Lower lobe of right lung (tissue), 2 donors: ENCODE measurements around the gene DYNC1LI1. TPM values are rescaled to one million over a fixed set of nuclear protein-coding genes. Genes with fewer than 3 reads are reported as not detected.

Experiments used
- ATAC-seq, 2 donors: fragments of 200-7000 bp; cut with Tn5 transposase; one replicate each; pipeline ENCODE4 v1.9.1; 2020 to 2022; ENCODE audit warnings: mild to moderate bottlenecking in 2 of 2, moderate library complexity in 2 of 2
- DNase-seq: peaks from one replicate; pipeline ENCODE4 v3.0.0-alpha.2; 2020
- H3K27ac ChIP-seq: fragments of 200-600 bp; one replicate; pipeline ENCODE4 v1.8.0; 2022
- H3K27me3 ChIP-seq: fragments of 200-600 bp; one replicate; pipeline ENCODE4 v1.8.0; 2022; ENCODE audit warnings: low read depth
- H3K36me3 ChIP-seq: fragments of 200-600 bp; one replicate; pipeline ENCODE4 v1.8.0; 2022; ENCODE audit warnings: mild to moderate bottlenecking
- H3K4me1 ChIP-seq: fragments of 200-600 bp; one replicate; pipeline ENCODE4 v1.8.0; 2022
- H3K4me3 ChIP-seq: fragments of 200-600 bp; one replicate; pipeline ENCODE4 v1.8.0; 2022; ENCODE audit warnings: mild to moderate bottlenecking
- H3K9me3 ChIP-seq: fragments of 200-600 bp; one replicate; pipeline ENCODE4 v1.8.0; 2022
- intact Hi-C: fragments of 100-400 bp; cut with DNase I; formaldehyde crosslinking; loops from one replicate; pipeline ENCODE4 v1.11.0; 2022
- total RNA-seq: library from RNA; stranded (reverse); fragmentation: NEBNext Ultra II Directional; extraction: Animal tissue kit (Norgen Biotek cat#: 25700); gene quantifications from one replicate; pipeline ENCODE4 v1.2.1, GENCODE V29; 2021
- TF ChIP-seq, protein P1 (sequence below): fragments of 200-600 bp; IDR thresholded peaks from one replicate; pipeline ENCODE4 v1.8.0; 2022; ENCODE audit warnings: antibody characterized with exemption, mild to moderate bottlenecking
- donor health status: DM: no; HTN: yes; CAD: no; lungs with severe emphysema.

DYNC1LI1 gene
- total RNA-seq, 1 donor from 2014 or later, result 35.6 TPM

- TF ChIP-seq, protein P1, sequence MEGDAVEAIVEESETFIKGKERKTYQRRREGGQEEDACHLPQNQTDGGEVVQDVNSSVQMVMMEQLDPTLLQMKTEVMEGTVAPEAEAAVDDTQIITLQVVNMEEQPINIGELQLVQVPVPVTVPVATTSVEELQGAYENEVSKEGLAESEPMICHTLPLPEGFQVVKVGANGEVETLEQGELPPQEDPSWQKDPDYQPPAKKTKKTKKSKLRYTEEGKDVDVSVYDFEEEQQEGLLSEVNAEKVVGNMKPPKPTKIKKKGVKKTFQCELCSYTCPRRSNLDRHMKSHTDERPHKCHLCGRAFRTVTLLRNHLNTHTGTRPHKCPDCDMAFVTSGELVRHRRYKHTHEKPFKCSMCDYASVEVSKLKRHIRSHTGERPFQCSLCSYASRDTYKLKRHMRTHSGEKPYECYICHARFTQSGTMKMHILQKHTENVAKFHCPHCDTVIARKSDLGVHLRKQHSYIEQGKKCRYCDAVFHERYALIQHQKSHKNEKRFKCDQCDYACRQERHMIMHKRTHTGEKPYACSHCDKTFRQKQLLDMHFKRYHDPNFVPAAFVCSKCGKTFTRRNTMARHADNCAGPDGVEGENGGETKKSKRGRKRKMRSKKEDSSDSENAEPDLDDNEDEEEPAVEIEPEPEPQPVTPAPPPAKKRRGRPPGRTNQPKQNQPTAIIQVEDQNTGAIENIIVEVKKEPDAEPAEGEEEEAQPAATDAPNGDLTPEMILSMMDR, result no peak
- no peak for ATAC-seq
- intact Hi-C loops, result no loop called here
Observed at GRCh38 chr3:32612547-32612946, 41.9 kb upstream of the DYNC1LI1 start.

DNA sequence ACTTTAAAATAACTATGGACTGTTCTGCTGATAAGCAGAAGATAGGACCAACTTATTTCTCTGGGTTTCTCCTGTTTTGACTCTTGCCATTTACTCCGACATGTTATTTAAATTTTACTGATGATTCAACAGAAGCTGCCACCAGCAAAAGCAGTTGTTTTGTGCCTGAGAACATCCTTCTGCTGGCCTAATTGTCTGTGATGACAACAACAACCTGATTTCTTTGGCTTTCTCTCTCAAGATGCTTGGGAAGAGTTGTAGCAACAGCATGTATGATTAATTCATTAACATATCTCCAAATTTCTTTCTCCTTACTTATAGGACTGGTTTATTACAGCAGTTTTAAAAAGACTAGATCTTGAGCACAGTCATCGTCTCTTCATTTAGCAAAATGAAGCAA, 36.9 kb upstream of the DYNC1LI1 start:
- H3K27ac ChIP-seq, result no peak overlapping the region
- no peaks in the 10 kb centered on the region for H3K9me3 ChIP-seq
- TF ChIP-seq, protein P1, result no peak
- intact Hi-C loops, result no loop called here
- ATAC-seq (no peak), DNase-seq (no peak)
- no peaks in the 10 kb centered on the region for H3K4me1 ChIP-seq
- no peak overlapping the region for H3K4me3 ChIP-seq
- H3K36me3 ChIP-seq, result no peaks in the 10 kb centered on the region
- H3K27me3 ChIP-seq, result no peaks in the 10 kb centered on the region

More at GRCh38 chr3:32612547-32612946, 41.9 kb upstream of the DYNC1LI1 start:
- H3K27ac ChIP-seq, result no peak overlapping the region
- H3K27me3 ChIP-seq, result no peaks in the 10 kb centered on the region
- no peaks in the 10 kb centered on the region for H3K36me3 ChIP-seq
- no peak overlapping the region for H3K4me3 ChIP-seq
- H3K9me3 ChIP-seq, result no peaks in the 10 kb centered on the region
- no peak for DNase-seq
- no peaks in the 10 kb centered on the region for H3K4me1 ChIP-seq

DNA sequence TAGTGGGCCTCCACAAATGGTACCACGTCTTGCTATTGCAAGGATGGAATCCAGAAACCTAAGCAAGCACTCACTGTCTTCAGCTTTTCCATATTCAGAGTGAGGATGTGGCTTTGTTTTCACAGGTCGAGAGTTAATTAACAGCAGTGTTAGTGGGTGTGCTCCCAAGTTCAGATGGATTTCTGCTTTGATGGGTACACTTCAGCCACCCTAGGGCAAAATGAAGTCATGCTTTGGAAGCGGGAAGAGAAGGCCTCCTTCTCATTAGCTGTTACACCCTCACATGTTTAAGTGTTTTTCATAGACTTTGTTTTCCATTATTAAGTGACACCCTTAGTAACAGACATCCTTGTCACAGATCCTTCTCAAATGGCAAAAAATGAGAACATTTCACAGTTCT, 36.3 kb upstream of the DYNC1LI1 start:
- no peaks in the 10 kb centered on the region for H3K4me1 ChIP-seq
- H3K27ac ChIP-seq, result no peak overlapping the region
- H3K4me3 ChIP-seq, result no peak overlapping the region
- DNase-seq, result no peak
- intact Hi-C loops, result no loop called here
- ATAC-seq, result no peak
- H3K27me3 ChIP-seq, result no peaks in the 10 kb centered on the region
- no peaks in the 10 kb centered on the region for H3K9me3 ChIP-seq
- TF ChIP-seq, protein P1, result no peak
- H3K36me3 ChIP-seq, result no peaks in the 10 kb centered on the region

- H3K4me3 ChIP-seq, result no peak overlapping the region
- DNase-seq, result no peak
- intact Hi-C loops, result no loop called here
- no peaks in the 10 kb centered on the region for H3K4me1 ChIP-seq
- H3K27me3 ChIP-seq, result no peaks in the 10 kb centered on the region
- no peak overlapping the region for H3K27ac ChIP-seq
- TF ChIP-seq, protein P1, result no peak
- H3K36me3 ChIP-seq, result no peaks in the 10 kb centered on the region
- no peak for ATAC-seq
- no peaks in the 10 kb centered on the region for H3K9me3 ChIP-seq
Observed at GRCh38 chr3:32606277-32606676, 35.6 kb upstream of the DYNC1LI1 start.

DNA sequence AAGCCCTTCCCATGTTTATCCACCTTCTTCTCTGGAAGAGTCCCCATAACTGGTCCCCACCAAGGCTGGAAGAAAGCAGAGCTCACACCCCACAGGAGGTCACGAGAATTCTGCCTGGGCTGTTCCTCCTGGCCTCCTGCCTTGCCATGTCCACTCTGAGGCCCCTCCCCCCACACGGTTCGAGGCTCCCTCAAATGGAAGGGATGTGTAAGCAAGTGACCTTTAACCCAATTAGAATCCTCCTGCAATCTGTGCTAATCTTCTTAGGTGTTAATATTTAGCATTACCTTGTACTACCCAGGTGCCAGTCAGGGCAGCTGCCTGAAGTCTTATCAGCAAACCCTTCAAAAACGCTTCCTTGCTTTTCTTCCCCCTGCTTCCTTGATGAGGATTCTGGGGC, 32.4 kb upstream of the DYNC1LI1 start:
- no peaks in the 10 kb centered on the region for H3K4me1 ChIP-seq
- no peak overlapping the region for H3K27ac ChIP-seq
- intact Hi-C loops, result no loop called here
- no peaks in the 10 kb centered on the region for H3K9me3 ChIP-seq
- ATAC-seq (no peak), DNase-seq (no peak)
- H3K27me3 ChIP-seq, result no peaks in the 10 kb centered on the region
- TF ChIP-seq, protein P1, result no peak
- no peak overlapping the region for H3K4me3 ChIP-seq
- no peaks in the 10 kb centered on the region for H3K36me3 ChIP-seq

- Histone ChIP-seq H3K27me3 (no peaks in the 10 kb centered on the region), H3K4me1 (no peaks in the 10 kb centered on the region), H3K27ac (no peak overlapping the region), H3K36me3 (no peaks in the 10 kb centered on the region), H3K4me3 (no peak overlapping the region), H3K9me3 (no peaks in the 10 kb centered on the region)
- TF ChIP-seq, protein P1, result no peak
- intact Hi-C loops, result no loop called here
- no peak for ATAC-seq
- DNase-seq, result no peak
Observed at GRCh38 chr3:32602206-32602605, 31.5 kb upstream of the DYNC1LI1 start.
